Type B pancreatic cell (in vitro differentiated cells): Measurements from ENCODE around the gene CES3. TPM values are rescaled to one million over a fixed set of nuclear protein-coding genes. Genes with fewer than 3 reads are reported as not detected.
A peak's percentile ranks its signal among the peaks of the same experiment; 100 is the strongest.
"Not testable (repeated sequence)": the region's sequence is repeated elsewhere in the genome, so short reads cannot be mapped to it uniquely, and the experiment has no call there.

Experiments
- DNase-seq: peaks from one replicate; pipeline ENCODE4 v3.0.0; 2021; ENCODE audit warnings: mixed read lengths; ENCODE audit not compliant: unreplicated experiment; ENCODE audit errors: extremely low spot score
- H3K27ac Mint-ChIP-seq: 2 replicates; pipeline ENCODE4 v1.8.0; 2021; ENCODE audit warnings: mild to moderate bottlenecking, mixed read lengths
- H3K27me3 Mint-ChIP-seq: 2 replicates; pipeline ENCODE4 v1.8.0; 2021; ENCODE audit warnings: mixed read lengths
- H3K36me3 Mint-ChIP-seq: 2 replicates; pipeline ENCODE4 v1.8.0; 2021; ENCODE audit warnings: mixed read lengths
- H3K4me1 Mint-ChIP-seq: one replicate; pipeline ENCODE4 v1.8.0; 2021; ENCODE audit warnings: mixed read lengths; ENCODE audit not compliant: unreplicated experiment
- H3K4me3 Mint-ChIP-seq: 2 replicates; pipeline ENCODE4 v1.8.0; 2021; ENCODE audit warnings: mild to moderate bottlenecking, mixed read lengths
- H3K9me3 Mint-ChIP-seq: 2 replicates; pipeline ENCODE4 v1.8.0; 2021; ENCODE audit warnings: mixed read lengths
- total RNA-seq: library from RNA; stranded (reverse); gene quantifications from 2 replicates; pipeline ENCODE4 v1.2.1, GENCODE V29; 2021; ENCODE audit warnings: low replicate concordance
- TF ChIP-seq, protein P1 (sequence below): fragments of 200-600 bp; sonication (generic); conservative IDR thresholded peaks from 2 replicates; pipeline ENCODE4 v1.5.0; 2021; ENCODE audit warnings: antibody characterized with exemption, mild to moderate bottlenecking

Gene CES3
- total RNA-seq, 1 donor from 2014 or later, result 1.1 TPM

DNA sequence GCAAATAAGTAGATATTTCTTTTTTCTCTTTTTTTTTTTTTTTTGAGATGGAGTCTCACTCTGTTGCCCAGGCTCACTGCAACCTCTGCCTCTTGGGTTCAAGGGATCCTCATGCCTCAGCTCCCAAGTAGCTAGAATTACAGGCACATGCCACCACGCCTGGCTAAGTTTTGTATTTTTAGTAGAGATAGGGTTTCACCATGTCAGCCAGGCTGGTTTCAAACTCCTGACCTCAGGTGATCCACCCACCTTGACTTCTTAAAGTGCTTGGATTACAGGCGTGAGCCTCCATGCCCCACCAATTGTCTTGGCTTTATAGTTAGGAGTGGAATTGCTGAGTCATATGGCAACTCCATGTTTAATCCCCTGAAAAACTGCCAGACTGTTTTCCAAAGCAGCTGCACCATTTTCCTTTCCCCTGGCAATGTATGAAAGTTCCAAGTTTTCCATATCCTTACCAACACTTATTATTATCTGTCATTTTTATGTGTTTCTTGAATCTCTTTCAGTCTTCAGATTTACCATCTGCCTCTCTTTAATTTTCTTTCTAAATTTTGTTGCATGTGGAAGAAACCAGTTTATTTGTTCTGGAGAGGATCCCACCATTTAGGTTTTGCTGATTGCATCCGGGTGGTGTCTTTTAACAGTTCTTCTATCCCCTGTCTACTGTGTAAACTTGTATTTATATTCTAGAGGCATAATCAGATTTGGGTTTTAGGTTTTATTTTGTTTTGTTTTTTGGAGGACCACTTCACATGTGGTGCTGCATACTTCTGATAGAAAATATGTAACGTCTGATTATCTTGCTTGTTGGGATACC lies 9.9 kb upstream of the CES3 start:
- H3K4me1 Mint-ChIP-seq, result peaks cover 11% of the 10 kb centered on the region
- DNase-seq, result no peak
- TF ChIP-seq, protein P1, sequence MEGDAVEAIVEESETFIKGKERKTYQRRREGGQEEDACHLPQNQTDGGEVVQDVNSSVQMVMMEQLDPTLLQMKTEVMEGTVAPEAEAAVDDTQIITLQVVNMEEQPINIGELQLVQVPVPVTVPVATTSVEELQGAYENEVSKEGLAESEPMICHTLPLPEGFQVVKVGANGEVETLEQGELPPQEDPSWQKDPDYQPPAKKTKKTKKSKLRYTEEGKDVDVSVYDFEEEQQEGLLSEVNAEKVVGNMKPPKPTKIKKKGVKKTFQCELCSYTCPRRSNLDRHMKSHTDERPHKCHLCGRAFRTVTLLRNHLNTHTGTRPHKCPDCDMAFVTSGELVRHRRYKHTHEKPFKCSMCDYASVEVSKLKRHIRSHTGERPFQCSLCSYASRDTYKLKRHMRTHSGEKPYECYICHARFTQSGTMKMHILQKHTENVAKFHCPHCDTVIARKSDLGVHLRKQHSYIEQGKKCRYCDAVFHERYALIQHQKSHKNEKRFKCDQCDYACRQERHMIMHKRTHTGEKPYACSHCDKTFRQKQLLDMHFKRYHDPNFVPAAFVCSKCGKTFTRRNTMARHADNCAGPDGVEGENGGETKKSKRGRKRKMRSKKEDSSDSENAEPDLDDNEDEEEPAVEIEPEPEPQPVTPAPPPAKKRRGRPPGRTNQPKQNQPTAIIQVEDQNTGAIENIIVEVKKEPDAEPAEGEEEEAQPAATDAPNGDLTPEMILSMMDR, result no peak
- H3K9me3 Mint-ChIP-seq, result peaks cover 5% of the 10 kb centered on the region
- H3K27me3 Mint-ChIP-seq, result peaks cover 31% of the 10 kb centered on the region
- no peak overlapping the region for H3K27ac Mint-ChIP-seq
- no peak overlapping the region for H3K4me3 Mint-ChIP-seq
- H3K36me3 Mint-ChIP-seq, result no peaks in the 10 kb centered on the region

GRCh38 chr16:66952430-66953110 lies 8.5 kb upstream of the CES3 start:
- Mint-ChIP-seq H3K27ac (no peak overlapping the region), H3K27me3 (peaks cover 27% of the 10 kb centered on the region), H3K4me3 (no peak overlapping the region), H3K36me3 (no peaks in the 10 kb centered on the region), H3K4me1 (peaks cover 6% of the 10 kb centered on the region), H3K9me3 (peaks cover 5% of the 10 kb centered on the region)
- no peak for DNase-seq
- TF ChIP-seq, protein P1, result no peak

- H3K27me3 Mint-ChIP-seq, result peaks cover 37% of the 10 kb centered on the region
- peaks cover 6% of the 10 kb centered on the region for H3K4me1 Mint-ChIP-seq
- H3K4me3 Mint-ChIP-seq, result no peak overlapping the region
- peak overlapping the region; percentile 2 for H3K27ac Mint-ChIP-seq
- H3K9me3 Mint-ChIP-seq, result peaks cover 5% of the 10 kb centered on the region
- TF ChIP-seq, protein P1, result no peak
- no peaks in the 10 kb centered on the region for H3K36me3 Mint-ChIP-seq
- DNase-seq, result no peak
Observed at GRCh38 chr16:66953462-66954096, 7.5 kb upstream of the CES3 start.

DNA sequence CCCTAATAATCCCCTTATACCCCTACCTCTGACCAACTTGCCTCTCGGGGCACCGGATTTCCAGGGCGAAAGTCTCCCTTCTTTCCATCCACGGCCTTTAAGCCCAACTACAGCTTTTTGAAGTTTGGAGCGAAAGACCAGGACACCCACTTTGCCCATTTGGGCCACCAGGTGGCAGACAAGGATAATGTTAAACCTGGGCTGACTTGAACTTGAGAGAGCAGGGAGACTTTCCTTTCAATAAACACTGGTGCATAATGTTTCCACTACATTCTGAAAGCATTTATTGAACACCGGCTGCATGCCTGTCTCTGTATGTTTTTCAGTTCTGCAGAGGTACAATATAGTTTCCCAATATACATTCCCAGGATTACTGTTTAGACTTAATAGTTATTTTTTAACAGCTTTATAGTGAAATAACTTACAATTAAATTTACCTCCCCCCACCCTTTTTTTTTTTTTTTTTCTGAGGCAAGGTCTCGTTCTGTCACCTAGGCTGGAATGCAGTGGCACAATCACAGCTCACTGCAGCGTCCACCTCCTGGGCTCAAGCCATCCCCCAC lies 6.9 kb upstream of the CES3 start:
- H3K4me3 Mint-ChIP-seq, result no peak overlapping the region
- H3K27me3 Mint-ChIP-seq, result peaks cover 41% of the 10 kb centered on the region
- H3K36me3 Mint-ChIP-seq, result no peaks in the 10 kb centered on the region
- H3K27ac Mint-ChIP-seq, result peak overlapping the region; percentile 2
- no peak for DNase-seq
- peaks cover 5% of the 10 kb centered on the region for H3K9me3 Mint-ChIP-seq
- TF ChIP-seq, protein P1, result peak; percentile 88
- peaks cover 6% of the 10 kb centered on the region for H3K4me1 Mint-ChIP-seq

- not testable (repeated sequence) for H3K4me1 Mint-ChIP-seq, DNase-seq, H3K27ac Mint-ChIP-seq, H3K4me3 Mint-ChIP-seq, H3K36me3 Mint-ChIP-seq, H3K9me3 Mint-ChIP-seq
- H3K27me3 Mint-ChIP-seq, result peaks cover 37% of the 10 kb centered on the region
Observed at GRCh38 chr16:66955363-66956153, 5.5 kb upstream of the CES3 start.

DNA sequence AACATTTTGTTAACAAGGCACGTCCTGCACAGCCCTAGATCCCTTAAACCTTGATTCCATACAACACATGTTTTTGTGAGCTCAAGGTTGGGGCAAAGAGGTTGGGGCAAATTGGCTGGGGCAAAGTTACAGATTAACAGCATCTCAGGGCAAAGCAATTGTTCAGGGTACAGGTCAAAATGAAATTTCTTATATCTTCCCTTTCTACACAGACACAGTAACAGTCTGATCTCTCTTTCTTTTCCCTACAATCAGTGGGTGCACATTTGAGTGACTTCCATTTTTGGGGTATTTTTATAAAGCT lies 5.0 kb upstream of the CES3 start:
- not testable (repeated sequence) for H3K4me1 Mint-ChIP-seq, H3K27ac Mint-ChIP-seq, H3K36me3 Mint-ChIP-seq, H3K9me3 Mint-ChIP-seq, DNase-seq, H3K4me3 Mint-ChIP-seq
- peaks cover 35% of the 10 kb centered on the region for H3K27me3 Mint-ChIP-seq
